Stimulated activated CD4-positive, alpha-beta T cell treated with anti-CD3 and anti-CD28 coated beads, Interleukin-4, amount 100 ng/mL, for 24 hours (primary cell): ENCODE results near the gene COQ10A.

Source experiments
- DNase-seq: peaks from one replicate; pipeline ENCODE4 v3.0.0-alpha.2; 2020

The COQ10A gene

DNA sequence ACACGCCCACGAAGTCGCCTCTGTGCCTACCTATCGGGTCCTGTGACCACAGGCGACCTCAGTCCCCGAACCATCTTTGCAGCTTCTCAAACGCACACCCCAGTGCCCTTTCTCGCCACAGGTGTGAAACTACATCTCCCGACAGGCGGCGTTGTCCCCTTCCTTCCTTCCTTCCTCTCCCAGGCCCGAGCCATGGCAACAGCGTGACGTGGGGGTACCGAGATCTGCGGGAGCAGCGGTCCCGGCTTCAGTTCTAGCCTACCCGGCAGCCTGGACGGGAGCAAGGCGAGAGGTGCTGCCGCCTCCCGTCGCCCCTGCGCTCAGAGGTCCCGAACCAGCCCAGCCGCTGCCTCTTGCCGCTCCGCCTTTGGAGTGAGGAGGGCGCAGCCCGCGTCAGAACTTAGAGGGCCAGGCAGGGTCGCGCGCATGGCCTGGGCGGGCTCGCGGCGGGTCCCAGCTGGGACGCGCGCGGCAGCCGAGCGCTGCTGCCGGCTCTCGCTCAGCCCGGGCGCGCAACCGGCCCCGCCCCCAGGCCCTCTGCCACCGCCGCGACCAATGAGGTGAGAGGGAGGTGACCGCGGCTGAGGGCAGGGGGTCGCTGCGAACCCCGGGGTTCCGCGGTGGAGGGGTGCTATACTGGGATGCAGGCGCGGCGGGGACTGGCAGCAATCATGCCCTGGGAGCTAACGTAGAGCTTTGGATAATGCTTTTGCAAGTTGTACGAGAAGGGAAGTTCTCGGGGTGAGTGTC is at the start of gene COQ10A:
COQ10A (plus strand) TSS at position 250 of the 750 bp plus-strand sequence; CDS start at position 427, 177 bp downstream.
- DNase-seq, result peak; percentile 89

DNA sequence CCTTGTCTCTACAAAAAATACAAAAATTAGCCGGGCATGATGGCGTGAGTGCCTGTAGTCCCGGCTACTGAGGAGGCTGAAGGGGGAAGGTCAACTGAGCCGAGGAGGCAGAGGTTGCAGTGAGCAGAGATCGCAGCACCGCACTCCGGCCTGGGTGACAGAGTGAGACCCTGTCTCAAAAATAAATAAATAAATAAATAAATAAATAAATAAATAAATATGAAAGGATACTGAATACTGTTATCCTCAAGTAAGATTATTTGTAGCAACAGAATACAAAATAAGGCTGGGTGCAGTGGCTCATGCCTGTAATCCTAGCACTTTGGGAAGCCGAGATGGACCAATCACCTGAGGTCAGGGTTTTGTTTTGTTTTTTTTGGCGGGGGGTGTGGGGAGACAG is 46.9 kb upstream of the COQ10A start:
- no peak for DNase-seq

- DNase-seq, result no peak
Observed at GRCh38 chr12:56220611-56221231, 46.0 kb upstream of the COQ10A start.

DNA sequence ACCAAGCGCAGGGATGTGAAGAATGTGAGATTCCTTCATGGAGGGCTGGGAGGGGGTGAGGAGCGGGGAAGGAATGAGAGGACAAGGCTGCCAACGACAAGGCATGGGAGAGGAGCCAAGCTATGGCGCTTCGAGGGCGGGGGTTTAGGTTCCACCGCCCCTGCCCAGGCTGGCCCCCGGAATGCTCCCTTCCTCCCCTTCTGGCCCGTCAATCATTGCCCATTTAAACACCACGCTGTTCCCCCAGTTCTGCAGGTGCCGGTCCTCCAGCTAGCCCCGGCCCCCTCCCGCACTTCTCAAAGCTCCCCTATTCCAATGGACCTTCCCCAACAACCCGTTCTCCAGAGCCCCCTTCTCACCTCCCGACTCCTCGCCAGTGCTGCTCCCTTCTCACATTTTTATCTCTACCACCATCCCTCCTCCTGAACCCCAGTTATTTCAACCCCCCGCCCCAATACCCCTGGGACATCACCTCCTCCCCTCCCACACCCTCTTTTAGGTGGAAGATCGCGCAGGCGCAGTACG is 45.4 kb upstream of the COQ10A start:
- no peak for DNase-seq

DNA sequence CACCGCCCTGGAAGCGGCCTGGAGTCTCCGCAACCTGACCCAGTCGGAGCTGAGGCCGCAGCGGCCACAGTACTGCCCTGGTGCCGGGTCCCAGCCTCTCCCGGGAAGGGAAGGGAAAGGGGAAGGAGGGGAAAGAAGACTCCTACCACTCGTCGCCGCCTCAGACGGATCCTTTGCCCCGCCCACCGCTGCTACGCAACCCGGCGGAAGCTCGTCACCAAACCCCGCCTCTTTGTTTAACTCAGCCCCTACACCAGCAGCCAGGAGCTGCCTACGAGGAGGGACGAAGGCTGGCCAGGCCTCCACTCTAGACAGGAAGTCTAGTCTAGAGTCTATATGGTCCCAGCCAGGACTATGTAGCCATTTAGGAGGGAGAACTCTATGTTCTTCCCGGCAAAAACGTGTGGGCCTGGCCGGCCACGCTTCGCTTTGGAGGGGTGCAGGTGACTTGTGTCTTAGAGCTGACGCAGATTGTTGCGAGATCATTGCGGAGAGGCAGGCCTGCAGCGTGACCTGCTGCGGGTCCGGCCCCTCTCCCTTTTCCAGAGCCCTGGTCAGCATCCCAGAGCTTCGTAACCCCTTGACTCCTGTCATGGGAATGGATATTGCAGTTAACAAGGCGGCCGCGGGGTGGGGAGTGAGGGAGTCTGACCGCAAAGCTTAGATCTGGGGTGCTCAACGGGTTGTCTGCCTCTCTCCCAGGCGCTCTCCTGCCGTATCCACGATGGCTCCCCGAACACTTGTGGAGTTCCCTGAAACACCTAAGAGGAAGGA is 44.8 kb upstream of the COQ10A start, which contains the start of gene RNF41:
RNF41 (minus strand) TSS at position 166 of the 774 bp plus-strand sequence. CDS start 7,875 bp downstream, outside the sequence.
- DNase-seq, result peak; percentile 94

GRCh38 chr12:56222531-56222895 is 44.2 kb upstream of the COQ10A start:
- DNase-seq, result no peak

- DNase-seq, result no peak
Observed at GRCh38 chr12:56223571-56224101, 43.1 kb upstream of the COQ10A start.

DNA sequence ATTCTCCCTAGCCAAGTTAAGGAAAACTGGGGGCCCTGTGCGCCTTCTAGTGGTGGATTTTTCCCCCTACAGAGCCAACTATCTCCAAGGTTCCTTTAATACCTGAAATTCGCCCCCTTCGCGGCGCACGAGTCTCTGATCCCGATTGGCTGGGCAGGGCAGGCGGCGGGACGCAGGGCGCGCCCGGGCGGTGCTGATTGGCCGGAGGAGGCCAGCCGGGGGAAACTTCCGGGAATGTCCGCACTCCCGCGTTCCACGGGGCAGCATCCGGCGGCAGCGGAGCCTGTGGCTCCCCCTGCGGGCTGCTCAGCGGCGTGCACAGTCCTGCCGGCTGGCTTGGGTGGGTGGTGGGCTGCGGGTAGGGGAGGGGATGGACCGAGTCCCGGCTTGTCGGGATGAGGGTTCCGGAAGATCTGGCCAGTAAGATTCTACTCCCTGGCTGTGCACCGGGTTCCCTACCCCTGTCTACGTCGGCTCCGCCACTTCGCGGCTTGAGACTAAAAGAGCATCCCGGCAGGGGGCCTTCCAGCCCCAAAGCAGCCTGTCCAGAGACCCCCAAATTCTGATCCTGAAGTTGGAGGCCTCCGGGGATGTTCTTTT is 42.5 kb upstream of the COQ10A start, which contains the start of gene NABP2:
NABP2 (plus strand) TSS at position 241 of the 600 bp plus-strand sequence. CDS start 515 bp downstream, outside the sequence.
- peak; percentile 97 for DNase-seq

- DNase-seq, result no peak
Observed at GRCh38 chr12:56224954-56225353, 41.8 kb upstream of the COQ10A start.

GRCh38 chr12:56229082-56229481 is 37.7 kb upstream of the COQ10A start:
- DNase-seq, result no peak

DNA sequence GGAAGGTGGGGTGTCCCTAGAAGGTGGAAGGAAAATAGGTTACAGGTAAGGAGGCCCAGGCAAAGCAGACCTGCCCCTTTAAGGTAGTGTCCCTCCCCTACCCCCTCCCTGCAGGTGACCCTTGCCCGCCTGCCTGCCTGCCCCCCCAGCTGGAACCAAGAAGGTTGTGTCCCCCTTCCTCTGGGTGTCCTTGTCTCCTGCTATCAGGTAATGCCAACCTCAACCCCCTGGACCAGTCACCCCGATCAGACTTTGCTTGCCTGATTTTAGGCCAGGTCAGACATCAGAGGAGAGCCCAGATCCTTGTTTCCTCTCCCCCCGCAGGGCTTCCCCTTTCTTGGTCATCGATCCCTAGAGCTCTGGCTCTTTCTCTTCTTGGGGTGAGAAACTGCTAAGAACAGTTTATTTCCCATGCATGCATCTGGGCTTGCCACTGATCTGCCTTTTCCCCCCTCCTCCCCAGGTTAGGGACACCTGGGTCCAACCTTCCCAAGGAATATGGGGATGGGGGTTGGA is 36.8 kb upstream of the COQ10A start, which contains the start of gene SLC39A5:
SLC39A5 (plus strand) TSS at position 136 of the 516 bp plus-strand sequence. CDS start 1,224 bp downstream, outside the sequence.
- DNase-seq, result no peak

- no peak for DNase-seq
Observed at GRCh38 chr12:56230432-56231183, 36.1 kb upstream of the COQ10A start.

DNA sequence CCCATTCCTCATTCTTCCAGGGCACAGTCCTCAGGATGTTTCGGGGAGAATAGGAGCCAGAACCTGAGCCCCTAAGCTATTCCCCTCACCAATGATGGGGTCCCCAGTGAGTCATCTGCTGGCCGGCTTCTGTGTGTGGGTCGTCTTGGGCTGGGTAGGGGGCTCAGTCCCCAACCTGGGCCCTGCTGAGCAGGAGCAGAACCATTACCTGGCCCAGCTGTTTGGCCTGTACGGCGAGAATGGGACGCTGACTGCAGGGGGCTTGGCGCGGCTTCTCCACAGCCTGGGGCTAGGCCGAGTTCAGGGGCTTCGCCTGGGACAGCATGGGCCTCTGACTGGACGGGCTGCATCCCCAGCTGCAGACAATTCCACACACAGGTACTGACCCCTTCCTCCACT is 35.6 kb upstream of the COQ10A start:
- DNase-seq, result no peak

DNA sequence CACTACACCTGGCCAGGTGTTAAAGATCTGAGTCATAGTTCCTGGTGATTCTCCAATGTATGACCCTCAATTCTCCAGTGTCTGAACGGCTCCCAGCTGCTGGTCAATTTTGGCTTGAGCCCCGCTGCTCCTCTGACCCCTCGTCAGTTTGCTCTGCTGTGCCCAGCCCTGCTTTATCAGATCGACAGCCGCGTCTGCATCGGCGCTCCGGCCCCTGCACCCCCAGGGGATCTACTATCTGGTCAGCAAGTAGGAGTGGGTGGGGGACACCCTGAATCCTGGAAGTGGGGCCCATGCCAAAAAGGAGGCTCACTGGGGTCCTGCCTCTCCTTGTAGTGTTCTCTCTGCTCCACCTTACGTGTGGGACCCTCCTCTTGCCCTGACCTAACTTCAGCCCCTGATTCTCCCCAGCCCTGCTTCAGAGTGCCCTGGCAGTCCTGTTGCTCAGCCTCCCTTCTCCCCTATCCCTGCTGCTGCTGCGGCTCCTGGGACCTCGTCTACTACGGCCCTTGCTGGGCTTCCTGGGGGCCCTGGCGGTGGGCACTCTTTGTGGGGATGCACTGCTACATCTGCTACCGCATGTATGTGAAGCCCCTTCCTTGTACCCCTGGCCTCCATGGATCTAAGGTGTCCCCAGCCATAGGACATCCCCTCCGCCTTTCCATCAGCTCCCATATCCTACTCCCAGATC is 31.9 kb upstream of the COQ10A start:
- DNase-seq, result no peak

GRCh38 chr12:56236091-56236490 is 30.7 kb upstream of the COQ10A start:
- DNase-seq, result no peak

DNA sequence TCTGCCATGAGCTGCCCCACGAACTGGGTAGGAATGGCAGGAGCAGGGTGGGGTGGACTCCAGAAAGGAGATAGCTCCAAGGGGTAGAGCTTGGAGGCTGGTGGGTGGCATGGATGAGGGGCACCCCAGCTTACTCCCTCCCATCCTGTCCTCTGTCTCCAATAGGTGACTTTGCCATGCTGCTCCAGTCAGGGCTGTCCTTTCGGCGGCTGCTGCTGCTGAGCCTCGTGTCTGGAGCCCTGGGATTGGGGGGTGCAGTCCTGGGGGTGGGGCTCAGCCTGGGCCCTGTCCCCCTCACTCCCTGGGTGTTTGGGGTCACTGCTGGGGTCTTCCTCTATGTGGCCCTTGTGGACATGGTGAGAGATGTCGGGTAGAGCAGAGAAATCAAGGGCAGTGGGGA is 29.8 kb upstream of the COQ10A start:
- DNase-seq, result no peak

DNA sequence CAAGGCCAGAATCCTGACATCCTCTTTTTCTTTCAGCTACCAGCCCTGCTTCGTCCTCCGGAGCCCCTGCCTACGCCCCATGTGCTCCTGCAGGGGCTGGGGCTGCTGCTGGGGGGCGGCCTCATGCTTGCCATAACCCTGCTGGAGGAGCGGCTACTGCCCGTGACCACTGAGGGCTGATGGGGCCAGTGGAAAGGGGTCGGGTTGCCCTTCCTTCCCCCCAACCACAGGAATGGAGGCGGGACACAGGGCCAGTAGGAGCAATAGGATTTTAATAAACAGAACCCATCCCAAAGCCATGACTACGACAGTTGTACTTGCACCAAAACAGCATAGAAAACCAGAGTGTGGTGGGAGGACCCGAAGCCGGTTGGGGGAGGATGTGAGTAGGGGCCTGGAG is 29.2 kb upstream of the COQ10A start:
- DNase-seq, result no peak

DNA sequence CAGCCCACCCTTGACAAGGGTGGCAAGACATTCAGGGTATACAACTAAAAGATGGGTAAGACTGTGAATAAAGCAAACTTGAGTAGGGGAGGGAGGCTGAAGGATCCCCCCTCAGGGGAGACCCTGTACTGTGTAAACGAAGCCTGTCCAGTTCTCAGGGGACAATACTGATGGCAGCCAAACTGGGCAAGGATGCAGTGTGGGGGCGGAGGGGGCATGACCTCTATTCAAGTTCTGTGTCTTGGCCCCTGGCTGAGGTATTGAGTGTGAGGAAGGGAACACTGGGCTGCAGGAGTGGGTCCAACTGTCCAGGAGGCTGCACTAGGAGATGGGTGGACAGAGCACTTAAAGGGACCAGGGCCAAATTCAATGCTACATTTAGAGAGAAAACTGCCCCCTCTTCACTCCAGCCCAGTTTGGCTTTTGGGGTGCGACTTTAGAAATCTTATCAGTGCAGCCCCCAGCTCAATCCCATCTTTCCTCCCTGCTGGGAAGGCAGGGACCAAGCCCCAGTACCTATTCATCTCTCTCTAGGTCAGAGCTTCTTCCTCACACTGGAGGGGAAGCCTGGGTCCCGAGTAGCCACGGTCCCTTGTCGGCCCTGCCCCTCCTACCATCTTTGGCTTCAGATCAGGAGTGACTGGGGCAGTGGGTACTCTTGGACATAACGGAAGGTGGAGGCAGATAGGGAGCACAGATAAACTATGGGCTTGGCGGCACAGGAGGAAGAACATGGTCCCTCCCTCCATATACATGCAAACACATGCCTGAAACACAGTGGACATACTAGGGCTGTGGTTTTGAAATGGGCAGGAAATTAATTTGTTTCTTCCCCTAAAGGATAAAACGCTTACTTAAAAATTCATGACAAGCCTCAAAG is 25.1 kb upstream of the COQ10A start:
- DNase-seq, result no peak

- no peak for DNase-seq
Observed at GRCh38 chr12:56242986-56243385, 23.8 kb upstream of the COQ10A start.

GRCh38 chr12:56243731-56244181 is 23.0 kb upstream of the COQ10A start:
- DNase-seq, result no peak
